ENCODE results near the gene GRIA3. TPM values are rescaled to one million over a fixed set of nuclear protein-coding genes. Genes with fewer than 3 reads are reported as not detected.
A peak's percentile ranks its signal among the peaks of the same experiment; 100 is the strongest.

GRIA3 gene
- total RNA-seq, 1 donor from 2014 or later: 18.6 TPM

GRCh38 chrX:123254457-123254856 is 70.4 kb downstream of the GRIA3 start:
- DNase-seq (ENCODE audit: low read depth): no peak
- H3K36me3 Mint-ChIP-seq (ENCODE audit: low read depth, unreplicated experiment): peaks cover 15% of the 10 kb centered on the region
- no peak overlapping the region for H2AFZ ChIP-seq (ENCODE audit: low read depth, low read length)
- no peaks in the 10 kb centered on the region for H4K20me1 ChIP-seq (ENCODE audit: insufficient read depth, low read length)
- peaks cover 5% of the 10 kb centered on the region for H3K9me3 Mint-ChIP-seq (ENCODE audit: unreplicated experiment)
- no peak overlapping the region for H3K9ac ChIP-seq (ENCODE audit: low read length)
- no peak overlapping the region for H3K27ac Mint-ChIP-seq (ENCODE audit: unreplicated experiment)
- H3K27me3 ChIP-seq (ENCODE audit: insufficient read depth, low read length): no peaks in the 10 kb centered on the region
- H3K9me3 ChIP-seq (ENCODE audit: insufficient read depth, low read depth, low read length): no peaks in the 10 kb centered on the region
- FAIRE-seq: peak; percentile 54
- H3K4me1 ChIP-seq (ENCODE audit: insufficient read depth, low read length): no peaks in the 10 kb centered on the region
- no peak overlapping the region for H3K4me3 Mint-ChIP-seq (ENCODE audit: unreplicated experiment)
- H3K36me3 ChIP-seq (ENCODE audit: insufficient read depth, low read length): no peaks in the 10 kb centered on the region
- no peaks in the 10 kb centered on the region for H3K4me1 Mint-ChIP-seq (ENCODE audit: low read depth, unreplicated experiment)
- no peak overlapping the region for H3K27ac ChIP-seq (ENCODE audit: low read depth, low read length)
- TF ChIP-seq EZH2 (IDR thresholded peaks at IDR 0.05; ENCODE audit: insufficient read depth, low read length) (no peak), CTCF (IDR thresholded peaks at IDR 0.05; ENCODE audit: insufficient read depth, low read depth, low read length) (no peak)
- no peaks in the 10 kb centered on the region for H3K27me3 Mint-ChIP-seq (ENCODE audit: low read depth, unreplicated experiment)
- no peaks in the 10 kb centered on the region for H3K79me2 ChIP-seq (ENCODE audit: insufficient read depth, low read length)
- H3K4me2 ChIP-seq (ENCODE audit: low read length): no peak overlapping the region
- H3K4me3 ChIP-seq (ENCODE audit: insufficient read depth, low read depth, low read length): no peak overlapping the region

GRCh38 chrX:123256378-123256777 is 72.3 kb downstream of the GRIA3 start:
- Mint-ChIP-seq H3K4me3 (ENCODE audit: unreplicated experiment) (no peak overlapping the region), H3K27me3 (ENCODE audit: low read depth, unreplicated experiment) (no peaks in the 10 kb centered on the region), H3K9me3 (ENCODE audit: unreplicated experiment) (peaks cover 5% of the 10 kb centered on the region), H3K27ac (ENCODE audit: unreplicated experiment) (no peak overlapping the region), H3K4me1 (ENCODE audit: low read depth, unreplicated experiment) (no peaks in the 10 kb centered on the region), H3K36me3 (ENCODE audit: low read depth, unreplicated experiment) (peaks cover 15% of the 10 kb centered on the region)
- Histone ChIP-seq H3K27ac (ENCODE audit: low read depth, low read length) (no peak overlapping the region), H2AFZ (ENCODE audit: low read depth, low read length) (no peak overlapping the region), H3K4me2 (ENCODE audit: low read length) (no peak overlapping the region), H3K4me3 (ENCODE audit: insufficient read depth, low read depth, low read length) (no peak overlapping the region), H3K27me3 (ENCODE audit: insufficient read depth, low read length) (no peaks in the 10 kb centered on the region), H3K79me2 (ENCODE audit: insufficient read depth, low read length) (no peaks in the 10 kb centered on the region), H3K36me3 (ENCODE audit: insufficient read depth, low read length) (no peaks in the 10 kb centered on the region), H4K20me1 (ENCODE audit: insufficient read depth, low read length) (no peaks in the 10 kb centered on the region), H3K9ac (ENCODE audit: low read length) (no peak overlapping the region), H3K4me1 (ENCODE audit: insufficient read depth, low read length) (no peaks in the 10 kb centered on the region), H3K9me3 (ENCODE audit: insufficient read depth, low read depth, low read length) (no peaks in the 10 kb centered on the region)
- no peak for DNase-seq (ENCODE audit: low read depth)
- TF ChIP-seq CTCF (IDR thresholded peaks at IDR 0.05; ENCODE audit: insufficient read depth, low read depth, low read length) (no peak), EZH2 (IDR thresholded peaks at IDR 0.05; ENCODE audit: insufficient read depth, low read length) (no peak)
- FAIRE-seq: peak; percentile 83

- peaks cover 5% of the 10 kb centered on the region for H3K9me3 Mint-ChIP-seq (ENCODE audit: unreplicated experiment)
- Histone ChIP-seq H3K27me3 (ENCODE audit: insufficient read depth, low read length) (no peaks in the 10 kb centered on the region), H3K36me3 (ENCODE audit: insufficient read depth, low read length) (no peaks in the 10 kb centered on the region), H2AFZ (ENCODE audit: low read depth, low read length) (no peak overlapping the region), H3K4me1 (ENCODE audit: insufficient read depth, low read length) (no peaks in the 10 kb centered on the region), H3K9me3 (ENCODE audit: insufficient read depth, low read depth, low read length) (no peaks in the 10 kb centered on the region), H3K4me3 (ENCODE audit: insufficient read depth, low read depth, low read length) (no peak overlapping the region), H3K79me2 (ENCODE audit: insufficient read depth, low read length) (no peaks in the 10 kb centered on the region), H3K27ac (ENCODE audit: low read depth, low read length) (no peak overlapping the region), H4K20me1 (ENCODE audit: insufficient read depth, low read length) (no peaks in the 10 kb centered on the region), H3K4me2 (ENCODE audit: low read length) (no peak overlapping the region), H3K9ac (ENCODE audit: low read length) (no peak overlapping the region)
- H3K36me3 Mint-ChIP-seq (ENCODE audit: low read depth, unreplicated experiment): peaks cover 7% of the 10 kb centered on the region
- TF ChIP-seq CTCF (IDR thresholded peaks at IDR 0.05; ENCODE audit: insufficient read depth, low read depth, low read length) (no peak), EZH2 (IDR thresholded peaks at IDR 0.05; ENCODE audit: insufficient read depth, low read length) (no peak)
- no peaks in the 10 kb centered on the region for H3K27me3 Mint-ChIP-seq (ENCODE audit: low read depth, unreplicated experiment)
- no peak overlapping the region for H3K4me3 Mint-ChIP-seq (ENCODE audit: unreplicated experiment)
- H3K4me1 Mint-ChIP-seq (ENCODE audit: low read depth, unreplicated experiment): no peaks in the 10 kb centered on the region
- DNase-seq (ENCODE audit: low read depth) (no peak), FAIRE-seq (no peak)
- H3K27ac Mint-ChIP-seq (ENCODE audit: unreplicated experiment): no peak overlapping the region
Observed at GRCh38 chrX:123260920-123261418, 76.9 kb downstream of the GRIA3 start.
